GM19099 (cell line): ENCODE results near the gene RASGRP2.

Experiments
- POLR2A ChIP-seq: IDR thresholded peaks from 3 replicates; pipeline ENCODE4 v1.6.1; 2011; ENCODE audit warnings: low read depth; ENCODE audit not compliant: insufficient read length; ENCODE audit errors: extremely low read depth

Gene RASGRP2

DNA sequence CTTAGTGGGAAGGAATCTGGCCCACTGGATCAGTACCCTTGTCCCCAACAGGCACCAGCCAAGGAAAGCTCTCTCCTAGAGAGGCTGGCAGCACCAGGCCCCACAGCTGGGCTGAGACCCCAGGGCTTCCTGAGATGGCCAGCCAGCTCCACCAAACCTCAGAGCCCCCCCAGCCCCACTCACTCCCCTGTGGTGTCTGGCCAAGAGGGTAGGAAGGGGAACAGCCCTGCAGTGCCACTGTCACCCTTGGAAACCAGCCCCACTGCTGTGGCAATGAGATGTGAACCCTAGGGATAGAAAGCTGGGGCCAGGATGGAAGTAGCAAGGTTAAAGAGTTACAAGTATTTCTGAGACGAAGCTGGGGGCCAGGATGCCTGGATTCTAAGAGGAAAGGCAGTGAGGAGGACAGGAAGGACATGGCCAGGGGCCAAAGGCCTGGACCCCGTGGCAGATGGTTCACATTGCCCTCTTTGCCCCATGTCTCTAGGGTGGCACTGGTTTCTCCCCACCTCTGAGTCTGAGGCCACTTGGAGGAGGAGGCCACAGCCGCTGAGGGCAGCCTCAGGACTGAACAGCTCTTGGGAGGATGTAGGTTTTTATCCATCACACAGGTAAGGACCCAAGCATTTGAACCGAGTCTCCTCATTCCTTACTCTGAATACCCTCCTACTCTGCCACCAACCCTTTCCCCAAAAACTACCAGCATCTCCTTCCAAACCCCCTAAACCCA lies 49.8 kb downstream of the RASGRP2 start:
- no peak for TF ChIP-seq POLR2A

- no peak for TF ChIP-seq POLR2A
These were observed 51.1 kb downstream of the RASGRP2 start for GRCh38 chr11:64692764-64693331.

GRCh38 chr11:64691543-64691942 lies 52.4 kb downstream of the RASGRP2 start:
- no peak for TF ChIP-seq POLR2A

DNA sequence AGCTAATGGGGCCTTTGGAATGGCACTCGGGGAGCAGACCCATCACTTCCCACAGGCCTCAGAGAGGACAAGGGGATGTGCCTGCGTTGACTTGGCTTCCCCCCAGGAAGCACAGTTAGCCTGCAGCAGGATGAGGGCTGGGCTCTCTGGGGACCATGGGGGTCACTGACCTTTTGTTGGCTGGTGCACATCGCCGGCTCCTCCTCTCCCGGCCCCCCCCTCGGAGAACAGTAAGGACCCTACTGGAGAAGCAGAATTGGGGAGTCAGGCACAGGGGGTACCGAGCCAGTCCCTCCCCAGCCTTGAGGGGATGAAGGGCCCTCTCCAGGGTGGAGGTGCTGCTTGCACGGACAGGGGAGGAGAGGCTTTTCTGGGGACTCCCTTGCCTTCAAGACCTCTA lies 53.7 kb downstream of the RASGRP2 start:
- no peak for TF ChIP-seq POLR2A

DNA sequence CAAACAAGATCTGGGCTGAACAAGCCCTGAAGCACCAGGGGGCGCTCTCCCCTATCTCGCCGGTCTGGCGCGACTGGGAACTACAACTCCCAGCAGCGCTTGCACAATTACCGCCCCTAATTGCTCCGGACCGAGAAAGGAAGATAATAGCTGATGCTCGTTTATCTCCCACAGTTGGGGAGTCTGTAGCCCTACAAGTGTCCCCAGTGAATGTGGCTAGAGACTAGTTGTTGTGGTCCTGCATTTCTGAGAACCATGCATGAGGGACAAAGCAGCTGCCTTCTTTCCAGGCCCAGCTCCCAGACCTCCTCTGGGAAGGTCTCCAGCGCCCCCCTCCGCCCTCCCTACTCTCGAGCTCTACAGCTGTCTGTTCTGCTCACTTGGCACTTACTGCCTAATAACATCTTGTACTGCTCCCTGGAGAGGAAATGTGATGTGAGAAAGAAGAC lies 55.4 kb downstream of the RASGRP2 start:
- TF ChIP-seq POLR2A: no peak

GRCh38 chr11:64687643-64688533 lies 56.1 kb downstream of the RASGRP2 start:
- TF ChIP-seq POLR2A: no peak

- no peak for TF ChIP-seq POLR2A
These were observed 56.7 kb downstream of the RASGRP2 start for GRCh38 chr11:64687204-64687603.

- TF ChIP-seq POLR2A: no peak
These were observed 57.3 kb downstream of the RASGRP2 start for GRCh38 chr11:64686466-64687170.

GRCh38 chr11:64685536-64685935 lies 58.4 kb downstream of the RASGRP2 start:
- no peak for TF ChIP-seq POLR2A

GRCh38 chr11:64684357-64684756 lies 59.6 kb downstream of the RASGRP2 start:
- TF ChIP-seq POLR2A: no peak

DNA sequence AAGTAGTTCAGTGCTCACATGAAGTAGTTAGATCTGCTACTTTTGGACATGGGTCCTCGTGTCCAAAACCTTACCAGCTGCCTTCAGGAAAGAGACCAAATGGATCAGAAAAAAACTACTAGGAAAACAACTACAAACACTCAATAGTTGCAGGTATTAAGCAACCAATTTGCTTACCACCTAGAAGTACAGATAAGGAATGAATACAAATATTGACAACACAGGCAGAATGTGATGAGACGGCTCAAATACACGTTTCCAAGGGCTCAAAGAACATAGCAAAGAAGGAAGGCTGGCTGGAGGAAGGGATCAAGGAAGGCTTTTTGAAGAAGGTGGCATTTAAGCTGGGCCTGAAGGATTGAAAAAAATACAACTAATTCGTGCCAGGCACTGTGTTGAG lies 62.8 kb downstream of the RASGRP2 start:
- TF ChIP-seq POLR2A: no peak

DNA sequence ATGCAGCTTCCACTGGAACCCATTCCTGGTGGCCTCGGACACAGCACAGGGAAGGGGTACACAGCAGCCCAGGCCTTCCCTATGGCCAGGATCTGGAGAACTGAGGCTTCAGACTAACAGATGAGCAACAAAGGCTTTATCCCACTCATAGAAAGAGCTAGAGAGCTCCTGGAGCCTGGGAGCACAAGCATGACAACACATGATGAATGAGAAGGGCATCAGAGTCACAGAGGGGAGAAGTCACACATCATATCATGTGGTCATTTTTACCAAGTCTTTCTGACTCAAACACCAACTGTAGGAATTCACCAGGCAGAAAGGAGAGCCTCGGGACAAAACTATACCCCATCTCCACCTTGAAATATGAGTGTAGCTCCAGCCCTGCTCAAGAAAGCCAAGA lies 64.1 kb downstream of the RASGRP2 start:
- TF ChIP-seq POLR2A: no peak

DNA sequence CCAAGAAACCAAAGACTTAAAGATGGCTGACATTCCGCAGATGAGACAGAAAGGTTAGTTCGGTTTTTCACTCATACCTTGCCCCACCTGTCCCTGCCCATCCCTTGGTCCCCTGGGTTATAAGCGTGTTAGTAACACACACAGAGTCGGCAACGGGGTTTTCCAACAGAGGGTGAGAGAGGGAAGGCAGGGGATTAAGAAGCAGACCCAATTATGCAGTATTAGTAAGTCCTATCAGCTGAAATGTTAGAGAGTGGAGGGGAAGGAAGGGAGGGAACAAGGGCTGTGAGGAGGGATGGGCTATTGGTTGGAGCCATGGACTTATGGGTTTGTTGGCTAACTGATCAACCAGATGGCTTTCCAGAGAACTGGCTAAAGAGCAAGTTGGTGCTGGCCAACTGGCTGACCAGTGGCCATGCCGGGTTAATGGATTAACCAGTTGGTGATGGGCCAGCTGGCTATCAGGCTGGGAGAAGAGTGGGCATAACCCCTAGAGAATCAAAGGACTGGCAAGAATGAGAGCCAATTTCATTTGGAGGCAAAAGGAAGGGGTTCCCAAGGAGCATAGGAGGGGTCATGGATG lies 66.4 kb downstream of the RASGRP2 start:
- TF ChIP-seq POLR2A: no peak
